Measurements from ENCODE around the gene GSTT4. TPM values are rescaled to one million over a fixed set of nuclear protein-coding genes. Genes with fewer than 3 reads are reported as not detected.
"Not testable (repeated sequence)": the region's sequence is repeated elsewhere in the genome, so short reads cannot be mapped to it uniquely, and the experiment has no call there.

The GSTT4 gene
- polyA plus RNA-seq, 10 donors: not detected

DNA sequence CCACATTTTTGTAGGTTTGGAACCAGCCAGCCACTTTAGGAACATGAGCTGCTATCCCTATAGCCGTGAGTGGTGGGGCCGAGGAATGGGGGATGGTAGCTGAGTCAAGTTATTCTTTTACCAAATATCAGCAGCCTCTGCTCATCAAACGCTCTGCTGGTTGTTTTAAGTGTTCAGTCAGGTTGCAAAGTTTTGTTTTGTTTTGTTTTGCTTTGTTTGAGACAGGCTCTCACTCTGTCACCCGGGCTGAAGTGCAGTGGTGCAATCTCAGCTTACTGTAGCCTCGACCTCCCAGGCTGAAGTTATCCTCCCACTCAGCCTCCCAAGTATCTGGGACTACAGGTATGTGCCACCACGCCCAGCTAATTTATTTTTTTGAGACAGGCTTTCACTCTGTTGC is 20.2 kb upstream of the GSTT4 start:
- DNase-seq: no peak

DNA sequence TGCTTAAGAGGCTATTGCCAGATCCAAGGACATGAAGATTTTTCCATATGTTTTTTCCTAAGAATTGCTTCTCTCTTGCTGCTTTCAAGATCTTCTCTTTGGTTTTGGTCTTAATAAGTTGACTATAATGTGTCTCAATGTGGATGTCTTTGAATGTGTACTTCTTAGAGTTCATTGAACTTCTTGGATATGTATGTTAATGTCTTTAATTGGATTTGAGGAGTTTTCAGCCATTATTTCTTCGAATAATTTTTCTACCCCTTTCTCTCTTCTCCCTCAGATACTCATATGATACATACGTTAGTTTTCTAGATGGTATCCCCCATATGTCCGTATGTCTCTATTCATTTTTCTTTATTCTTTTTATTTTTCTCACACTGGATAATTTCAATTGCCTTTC is 19.1 kb upstream of the GSTT4 start:
- no peak for DNase-seq

DNA sequence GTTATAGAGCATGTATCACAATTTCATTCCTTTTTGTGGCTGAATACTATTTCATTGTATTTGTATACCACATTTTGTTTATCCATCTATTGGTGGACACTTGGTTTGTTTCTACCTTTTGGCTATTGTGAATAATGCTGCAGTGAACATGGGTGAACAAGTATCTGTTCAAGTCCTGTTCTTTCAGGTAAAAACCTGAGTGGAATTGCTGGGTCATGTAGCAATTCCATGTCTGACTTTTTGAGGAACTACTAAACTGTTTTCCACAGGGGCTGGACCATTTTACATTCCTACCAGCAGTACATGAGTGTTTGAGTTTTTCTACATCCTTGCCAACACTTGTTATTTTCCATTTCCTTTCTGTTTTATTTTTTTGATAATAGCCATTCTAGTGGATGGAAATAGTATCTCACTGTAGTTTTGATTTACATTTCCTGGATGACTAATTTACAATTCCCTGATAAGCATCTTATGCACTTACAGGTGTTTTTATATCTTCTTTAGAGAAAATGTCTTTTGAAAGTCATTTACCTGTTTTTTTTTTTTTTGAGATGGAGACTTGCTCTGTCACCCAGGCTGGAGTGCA is 18.0 kb upstream of the GSTT4 start:
- DNase-seq: no peak

DNA sequence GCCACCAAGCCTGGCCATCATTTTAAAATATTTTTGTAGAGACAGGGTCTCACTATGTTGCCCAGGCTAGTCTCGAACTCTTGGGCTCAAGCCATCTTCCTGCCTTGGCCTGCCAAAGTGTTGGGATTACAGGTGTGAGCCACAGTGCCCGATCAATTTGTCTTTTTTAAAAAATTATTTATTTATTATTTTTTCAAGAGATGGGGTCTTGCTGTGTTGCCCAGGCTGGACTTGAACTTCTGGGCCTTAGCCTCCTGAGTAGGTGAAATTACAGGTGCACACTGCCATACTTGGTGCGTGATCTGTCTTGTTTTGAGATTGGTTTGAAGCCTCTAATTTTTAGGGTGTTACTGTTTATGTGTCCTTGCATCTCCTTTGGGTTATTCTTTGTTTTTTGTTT is 16.1 kb upstream of the GSTT4 start:
- DNase-seq: no peak

DNA sequence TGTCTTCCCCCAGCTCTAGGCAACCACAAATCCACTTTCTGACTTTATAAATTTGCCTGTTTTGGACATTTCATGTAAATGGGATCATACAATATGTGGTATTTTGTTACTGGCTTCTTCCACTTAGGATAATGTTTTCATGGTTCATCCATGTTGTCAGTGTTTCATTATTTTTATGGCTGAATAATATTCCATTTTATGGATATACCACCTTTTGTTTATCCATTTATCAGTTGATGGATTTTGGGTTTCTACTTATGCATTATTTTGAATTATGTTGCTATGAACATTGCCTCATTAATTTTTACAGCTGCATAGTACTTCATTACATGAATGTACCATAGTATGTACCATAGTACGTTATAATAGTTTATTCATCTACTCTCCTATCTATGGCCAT is 10.9 kb upstream of the GSTT4 start:
- DNase-seq: no peak

DNA sequence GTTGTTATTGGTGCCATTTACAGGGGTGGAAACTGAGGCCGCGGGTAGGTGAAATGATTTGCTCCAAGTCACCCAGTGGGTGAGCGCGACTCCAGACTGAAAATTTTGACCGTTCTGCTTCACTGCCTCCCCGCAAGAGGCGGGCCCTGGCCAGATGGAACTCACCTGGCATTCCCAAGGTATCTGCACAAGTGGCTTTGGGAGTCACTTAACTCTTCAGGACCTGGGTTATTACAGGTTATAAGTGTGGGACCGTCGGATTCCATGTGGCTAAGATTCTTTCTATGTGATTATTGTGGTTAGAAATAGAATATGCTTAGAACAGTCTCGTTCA is 6.4 kb upstream of the GSTT4 start:
- no peak for DNase-seq

DNA sequence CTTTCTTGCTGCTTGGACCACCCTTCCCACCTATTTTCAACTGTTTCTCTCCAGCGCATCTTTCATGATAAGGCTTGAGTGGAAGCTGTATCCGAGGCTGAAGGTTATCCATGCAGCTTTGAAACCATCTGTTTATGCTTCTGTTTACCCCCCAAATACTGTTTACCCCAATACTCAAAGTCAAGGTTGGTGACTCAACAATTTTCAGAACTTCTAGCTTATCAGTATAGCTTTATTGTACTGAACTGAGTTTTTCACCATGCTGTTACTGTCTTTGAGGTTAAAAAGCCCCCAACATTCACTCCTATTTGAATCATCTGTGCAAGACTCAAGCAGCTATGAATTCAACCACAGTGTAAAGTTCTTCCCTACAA is 4.8 kb upstream of the GSTT4 start:
- DNase-seq: no peak

DNA sequence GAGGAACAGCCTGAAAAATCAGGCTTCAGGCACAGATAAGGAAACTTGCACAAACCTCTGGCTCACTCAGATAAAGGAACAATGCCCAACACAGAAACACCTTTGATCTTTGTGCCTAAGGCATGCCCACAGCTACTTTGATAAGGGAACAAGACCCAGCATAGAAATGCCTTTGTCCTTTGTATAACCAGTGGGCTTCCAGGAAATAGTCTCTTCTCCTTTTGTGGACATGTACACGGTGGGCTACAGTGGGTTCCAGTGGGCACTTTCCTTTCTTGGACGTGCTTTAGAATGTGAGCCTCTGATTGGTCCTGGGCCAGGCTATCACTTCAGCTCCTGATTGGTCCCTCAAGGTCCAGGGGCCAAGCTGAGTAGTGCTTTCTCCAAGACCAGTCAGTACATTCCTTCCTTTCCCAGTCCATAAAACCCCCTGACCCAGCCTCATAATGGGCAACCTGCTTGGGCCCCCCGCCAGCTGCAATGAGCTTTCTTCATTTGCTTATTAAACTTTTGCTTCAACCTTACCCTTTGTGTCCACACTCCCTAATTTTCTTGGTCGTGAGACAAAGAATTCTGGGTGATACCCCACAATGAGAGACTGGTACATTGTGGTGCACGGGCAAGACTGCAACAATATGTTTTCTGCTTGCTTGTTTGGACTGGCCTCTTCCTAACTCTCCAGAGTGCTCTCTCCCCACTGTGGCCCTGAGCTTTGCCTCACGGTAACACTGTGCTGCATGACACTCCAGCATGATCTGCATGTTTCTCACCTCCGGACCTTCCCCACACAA is 4.2 kb upstream of the GSTT4 start:
- no peak for DNase-seq

DNA sequence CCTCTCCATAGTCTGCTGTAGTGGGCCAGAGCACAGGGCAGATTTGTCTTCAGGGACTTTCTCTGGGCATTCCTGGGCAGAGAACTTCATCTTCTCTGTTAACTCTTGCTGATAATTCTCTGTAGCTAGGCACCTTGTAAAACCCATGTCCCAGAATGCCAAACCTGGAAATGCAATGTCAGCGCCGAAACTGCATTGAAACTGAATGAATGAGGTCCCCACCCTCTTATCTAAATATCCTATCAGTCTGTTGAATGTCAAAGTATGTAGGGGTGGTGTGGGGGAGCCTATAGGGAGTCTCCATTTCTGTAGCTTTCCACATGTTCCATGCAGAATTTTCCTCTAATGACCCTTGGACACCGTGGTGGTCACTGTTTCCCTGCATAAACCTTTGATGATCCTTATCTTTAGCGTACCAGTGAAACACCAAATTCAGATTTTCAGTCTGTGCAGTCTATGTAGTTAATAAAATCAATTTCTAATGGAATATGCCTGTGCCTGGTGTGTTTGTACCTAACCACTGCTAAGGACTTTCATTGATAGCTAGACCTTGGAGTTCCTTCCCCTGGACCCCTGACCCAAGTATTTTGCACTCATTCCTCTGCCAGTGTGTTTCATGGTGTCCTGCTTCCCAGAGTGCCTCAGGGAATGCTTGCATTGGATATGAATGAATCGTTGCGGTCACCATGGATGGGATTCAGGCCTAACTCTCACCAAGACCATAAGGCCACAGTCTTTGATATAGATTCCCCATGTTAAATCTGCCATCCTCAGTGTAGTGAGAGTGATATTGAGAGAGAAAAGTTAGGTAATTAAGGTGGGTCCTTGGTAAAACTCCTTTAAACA is 3.4 kb upstream of the GSTT4 start:
- DNase-seq: no peak

DNA sequence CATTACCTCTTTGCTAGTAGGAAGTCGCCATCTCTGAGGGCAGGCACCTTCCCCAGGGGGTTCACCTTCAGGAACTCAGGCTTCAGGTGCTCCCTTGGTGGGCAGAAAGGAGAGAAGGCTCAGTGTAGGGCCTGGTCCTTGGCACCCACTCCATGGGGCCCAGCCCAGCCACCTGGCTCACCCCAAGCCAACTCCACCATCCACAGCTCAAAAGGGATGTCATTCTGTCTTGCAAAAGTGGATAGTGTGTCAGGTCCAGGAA is 2.7 kb upstream of the GSTT4 start:
- DNase-seq: no peak

DNA sequence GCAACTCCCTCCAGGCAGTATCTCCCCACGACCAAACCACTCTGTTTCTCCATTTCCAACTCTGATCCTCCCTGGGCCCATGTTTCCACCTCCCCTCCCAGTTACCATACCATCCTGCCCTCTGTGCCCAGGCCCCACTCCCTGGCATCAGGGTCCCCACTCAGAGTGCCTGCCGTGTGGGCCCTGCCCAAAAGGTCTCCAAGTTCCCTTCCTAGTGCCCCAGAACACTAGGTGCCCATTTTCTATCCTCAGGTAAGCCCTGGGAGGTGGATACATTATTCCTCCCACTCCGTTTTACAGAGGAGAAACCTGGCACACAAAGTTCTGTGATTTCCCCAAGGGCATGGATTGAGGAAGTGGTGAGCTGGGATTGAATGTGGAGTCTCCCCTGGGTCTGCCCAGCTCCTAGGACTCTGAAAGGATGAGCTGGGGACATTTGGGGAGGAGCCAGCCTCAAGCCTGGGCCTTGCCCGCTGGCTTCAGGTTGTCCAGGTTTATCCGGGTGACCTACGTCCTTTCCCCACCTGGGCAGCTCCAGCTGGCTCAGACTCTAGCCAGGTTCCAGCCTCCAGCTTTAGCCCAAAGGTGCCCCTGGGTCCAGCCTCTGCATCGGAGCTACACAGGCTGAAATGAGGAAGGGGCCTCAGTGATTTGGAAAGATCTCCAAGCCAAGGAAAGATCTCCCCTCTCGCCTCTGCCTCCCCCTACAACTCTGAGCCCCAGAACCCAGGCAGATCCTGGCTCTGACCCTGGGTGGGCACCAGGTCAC is 2.2 kb upstream of the GSTT4 start:
- no peak for DNase-seq

DNA sequence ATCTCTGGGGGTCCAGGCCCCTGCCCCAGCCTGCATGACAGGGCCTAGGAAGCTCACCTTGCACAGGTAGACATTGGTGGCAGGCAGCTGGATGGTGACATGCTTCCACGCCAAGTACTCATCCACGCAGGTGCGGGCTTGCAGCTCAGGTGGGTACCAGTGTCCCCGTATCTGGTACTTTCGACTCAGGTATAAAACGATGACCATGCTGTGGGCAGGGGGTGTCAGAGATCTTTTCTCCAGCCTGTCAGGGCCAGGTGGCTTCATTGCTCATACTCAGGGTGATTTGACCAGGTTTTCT is 1.6 kb upstream of the GSTT4 start:
- DNase-seq: no peak

DNA sequence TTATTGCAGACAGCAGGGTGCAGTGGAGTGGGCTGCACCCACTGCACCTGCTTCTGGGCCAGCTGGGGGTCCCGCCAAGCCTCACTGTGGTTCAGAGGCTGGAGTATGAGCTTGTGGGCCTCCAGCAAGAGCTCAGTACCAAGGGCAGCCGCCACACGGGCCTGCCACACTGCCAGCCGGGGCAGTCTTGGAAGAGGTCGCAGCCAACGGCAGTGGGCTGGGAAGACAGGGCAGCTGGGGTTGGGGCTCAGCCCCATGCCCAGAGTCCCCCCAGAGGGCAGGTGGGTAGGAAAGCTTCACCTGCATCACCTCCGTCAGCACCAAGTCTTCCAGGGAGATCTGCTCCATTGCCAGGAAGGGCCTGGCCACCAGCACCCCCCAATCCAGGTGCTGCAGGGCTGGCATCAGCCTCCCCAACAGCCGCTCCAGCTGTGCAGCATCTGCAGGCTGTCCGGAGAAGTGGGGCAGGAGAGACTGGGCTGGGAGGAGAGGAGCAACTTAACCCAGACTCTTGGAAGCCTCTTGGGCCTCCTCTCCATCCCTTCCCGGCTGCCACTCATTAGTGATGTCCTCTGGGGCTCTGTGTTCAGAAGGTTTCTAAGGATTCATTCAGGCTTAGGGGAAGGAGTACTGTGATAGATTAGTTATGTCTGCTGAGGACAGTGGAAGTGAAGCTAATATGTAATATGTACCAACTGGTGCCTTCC is 1.1 kb upstream of the GSTT4 start:
- no peak for DNase-seq

DNA sequence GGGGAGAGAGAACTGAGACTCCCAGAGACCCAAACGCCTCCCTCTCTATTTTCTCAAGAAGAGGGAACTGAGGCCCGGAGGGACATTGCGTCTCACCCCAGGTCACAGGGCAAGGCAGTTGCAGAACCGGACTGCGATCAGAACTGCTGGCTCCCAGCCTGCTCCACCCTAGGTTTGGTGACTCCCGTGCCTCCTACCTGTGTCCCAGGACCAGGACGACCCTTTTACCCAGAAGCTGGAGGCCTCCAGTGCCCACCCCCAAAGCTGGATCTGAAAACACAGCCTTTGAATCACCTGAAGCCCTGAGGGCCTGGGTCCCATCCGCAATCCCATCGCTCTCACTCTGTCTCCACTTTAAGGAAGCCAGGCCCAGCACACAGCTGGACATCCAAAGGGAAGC is 1.4 kb downstream of the GSTT4 start:
- no peak for DNase-seq

DNA sequence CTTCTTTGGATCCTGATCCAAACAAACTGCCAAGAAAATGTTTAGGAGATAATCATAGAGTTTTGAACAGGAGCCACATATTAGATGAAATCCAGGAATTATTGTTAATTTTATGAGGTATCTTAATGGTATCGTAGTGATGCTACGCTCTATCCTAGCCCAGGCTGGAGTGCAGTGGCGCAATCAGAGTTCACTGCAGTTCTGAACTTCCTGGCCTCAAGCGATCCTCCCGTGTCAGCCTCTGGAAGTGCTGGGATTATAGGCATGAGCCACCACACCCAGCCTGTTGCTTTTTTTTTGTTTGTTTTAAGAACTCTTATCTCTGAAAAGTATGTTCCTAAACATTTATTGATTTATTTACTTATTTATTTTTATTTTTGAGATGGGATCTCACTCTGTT is 2.4 kb downstream of the GSTT4 start:
- no peak for DNase-seq

DNA sequence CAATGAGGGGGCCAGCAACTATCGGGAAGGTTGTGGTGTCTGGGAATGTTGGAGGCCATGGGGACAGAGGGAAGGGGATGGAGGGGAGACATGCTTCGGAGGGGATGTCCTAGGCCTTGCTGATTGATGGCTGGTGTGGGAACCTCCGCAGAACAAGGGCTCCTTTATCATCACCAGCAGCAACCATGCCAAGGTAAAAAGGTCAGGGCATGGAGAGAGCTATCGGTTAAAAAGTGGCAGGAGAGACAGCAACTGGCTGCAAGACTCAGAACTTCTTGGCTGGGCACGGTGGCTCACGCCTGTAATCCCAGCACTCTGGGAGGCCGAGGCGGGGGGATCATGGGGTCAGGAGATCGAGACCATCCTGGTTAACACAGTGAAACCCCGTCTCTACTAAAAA is 3.0 kb downstream of the GSTT4 start:
- no peak for DNase-seq

DNA sequence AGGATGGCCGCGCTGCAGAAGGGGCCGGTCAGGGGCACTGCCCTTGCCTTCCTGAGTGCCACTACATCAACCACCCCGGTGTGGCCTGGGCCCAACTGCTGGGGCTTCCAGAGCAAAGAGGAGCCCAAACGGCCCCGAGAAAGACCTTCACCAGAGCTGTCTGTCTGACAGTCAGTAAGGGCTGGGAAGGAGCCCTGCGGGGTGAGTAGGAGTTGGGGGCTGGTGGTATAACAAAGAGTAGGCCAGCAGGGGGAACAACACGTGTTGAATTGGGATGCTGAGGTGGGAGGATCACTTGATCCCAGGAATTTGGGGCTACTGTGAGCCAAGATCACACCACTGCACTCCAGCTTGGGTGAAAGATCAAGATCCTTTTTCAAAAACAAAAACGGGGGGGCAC is 3.9 kb downstream of the GSTT4 start:
- DNase-seq: no peak

DNA sequence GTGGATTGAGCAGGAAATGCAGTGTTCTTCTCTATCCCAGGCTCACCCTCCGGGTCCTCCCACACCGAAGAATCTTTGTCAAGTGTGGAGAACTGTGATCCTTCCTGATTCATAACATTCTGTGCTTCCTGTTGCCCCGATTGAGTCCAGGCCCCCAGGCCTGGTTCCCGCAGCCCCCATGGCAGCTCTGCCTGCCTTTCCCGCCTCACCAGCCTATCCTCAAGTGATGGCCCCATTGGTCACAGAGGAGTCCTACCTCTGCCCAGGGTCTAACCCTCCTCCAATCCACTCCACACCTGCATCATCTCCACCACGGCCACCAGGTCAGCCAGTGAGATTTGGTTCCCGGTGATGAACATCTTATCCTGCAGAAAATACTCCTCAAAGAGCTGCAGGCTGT is 5.5 kb downstream of the GSTT4 start:
- DNase-seq: not testable (repeated sequence)

DNA sequence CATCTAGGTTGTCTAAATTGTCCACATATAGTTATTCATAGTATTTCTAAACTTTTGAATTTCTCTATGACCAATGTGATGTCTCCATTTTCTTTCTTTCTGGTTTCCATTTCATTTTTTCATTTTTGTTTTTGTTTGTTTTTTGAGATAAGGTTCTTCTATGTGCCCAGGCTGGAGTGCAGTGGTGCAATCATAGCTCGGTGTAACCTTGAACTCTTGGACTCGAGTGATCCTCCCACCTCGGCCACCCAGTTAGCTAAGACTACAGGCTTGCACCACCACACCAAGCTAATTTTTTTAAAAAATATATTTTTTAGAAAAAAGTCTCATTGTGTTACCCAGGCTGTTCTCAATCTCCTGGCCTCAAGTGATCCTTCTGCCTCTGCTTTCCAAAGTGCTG is 8.2 kb downstream of the GSTT4 start:
- no peak for DNase-seq

DNA sequence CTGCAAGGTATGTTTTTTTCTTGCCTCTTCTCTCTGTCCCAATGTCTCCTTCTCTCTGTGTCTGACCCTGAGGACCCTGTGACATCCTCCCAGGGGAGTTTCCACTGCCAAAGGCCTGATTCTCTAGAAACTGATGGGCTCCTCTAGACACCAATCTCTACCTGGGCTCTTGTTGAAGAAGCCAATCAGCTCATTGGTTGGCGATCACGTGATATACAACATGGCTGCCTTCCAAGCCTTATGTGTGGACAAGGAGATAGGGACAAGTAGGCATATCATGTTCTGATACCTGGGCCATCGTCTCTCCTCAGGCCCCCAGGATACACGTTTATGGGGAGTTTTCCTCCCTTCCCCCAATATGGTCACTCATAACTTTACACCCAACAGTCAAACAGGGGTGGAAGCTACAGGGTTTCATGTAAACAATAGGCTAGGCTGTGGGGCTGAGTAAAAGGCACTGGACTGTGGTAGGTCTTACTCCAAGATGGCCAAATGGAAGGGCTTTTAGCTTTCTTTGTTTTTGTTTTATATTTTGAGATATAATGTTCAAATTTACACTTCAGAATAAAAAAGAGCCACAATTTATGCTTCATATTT is 11.6 kb downstream of the GSTT4 start:
- not testable (repeated sequence) for DNase-seq

DNA sequence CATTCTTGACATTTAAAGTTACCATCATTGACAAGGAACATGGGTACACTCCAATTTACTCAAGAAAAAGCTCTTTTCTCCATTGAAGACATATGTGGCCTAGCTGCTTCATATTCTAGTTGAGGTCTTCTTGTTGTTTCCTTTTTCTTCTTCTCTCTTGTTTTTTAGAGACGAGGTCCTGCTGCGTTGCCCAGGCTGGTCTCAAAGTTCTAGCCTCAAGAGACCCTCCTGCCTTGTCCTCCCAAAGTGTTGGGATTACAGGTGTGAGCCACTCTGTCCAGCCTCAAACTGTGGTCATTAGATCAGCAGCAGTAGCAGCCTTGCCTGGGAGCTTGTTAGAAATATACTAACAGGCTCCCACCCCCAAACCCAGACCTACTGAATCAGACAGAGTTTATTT is 12.2 kb downstream of the GSTT4 start:
- not testable (repeated sequence) for DNase-seq

Data from muscle of back (tissue), 11 donors.